NCI-H526 (cell line): Measurements from ENCODE around the gene PML.
"Not testable (repeated sequence)": the region's sequence is repeated elsewhere in the genome, so short reads cannot be mapped to it uniquely, and the experiment has no call there.

Source experiments
- DNase-seq, 2 experiments: peaks; one replicate each; lab custom pipeline; 2025; lab: John Stamatoyannopoulos, UW

PML gene

DNA sequence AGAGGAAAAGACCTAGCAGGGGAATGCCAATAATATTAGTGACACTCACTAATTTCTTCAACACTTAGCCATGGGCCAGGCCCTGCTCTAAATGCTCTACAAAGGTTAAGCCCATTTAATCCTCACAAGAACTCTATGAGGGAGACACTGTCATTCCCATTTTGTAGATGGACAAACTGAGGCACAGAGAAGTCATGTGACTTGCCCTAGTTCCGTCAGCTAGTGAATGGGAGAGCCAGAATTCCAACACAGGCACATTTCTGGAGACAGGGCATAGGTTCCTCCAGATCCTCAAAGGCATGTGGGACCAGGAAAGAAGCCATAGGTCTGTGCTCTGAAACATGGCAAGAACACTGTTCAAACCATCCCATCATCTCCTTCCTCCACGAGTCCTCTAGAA is 36.7 kb upstream of the PML start:
- DNase-seq, result no peak

DNA sequence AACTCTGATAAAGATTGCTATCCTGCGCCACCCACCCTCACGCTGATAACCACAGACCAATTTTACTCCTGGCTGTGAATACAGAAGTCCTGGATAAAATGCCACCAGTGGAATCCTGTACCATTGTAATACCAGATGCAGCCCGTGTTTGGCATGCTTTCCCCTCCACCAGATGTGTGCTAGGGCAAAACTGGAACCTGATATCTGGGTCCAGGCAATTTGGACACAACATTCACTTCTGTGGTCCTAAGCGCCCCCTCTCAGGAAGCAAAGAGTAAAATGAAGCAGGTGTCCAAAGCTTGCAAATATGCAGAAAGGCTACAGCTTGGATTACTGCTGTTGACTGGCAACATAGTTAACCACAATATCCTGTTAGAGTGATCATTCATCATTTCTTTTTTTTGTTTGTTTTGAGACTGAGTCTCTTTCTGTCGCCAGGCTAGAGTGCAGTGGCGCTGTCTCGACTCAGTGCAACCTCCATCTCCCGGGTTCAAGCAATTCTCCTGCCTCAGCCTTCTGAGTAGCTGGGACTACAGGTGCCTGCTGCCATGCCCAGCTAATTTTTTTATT is 35.4 kb upstream of the PML start:
- DNase-seq, result peak in 1 of 2 experiments; percentile 34

GRCh38 chr15:73959801-73960200 is 34.7 kb upstream of the PML start:
- DNase-seq, result no peak

DNA sequence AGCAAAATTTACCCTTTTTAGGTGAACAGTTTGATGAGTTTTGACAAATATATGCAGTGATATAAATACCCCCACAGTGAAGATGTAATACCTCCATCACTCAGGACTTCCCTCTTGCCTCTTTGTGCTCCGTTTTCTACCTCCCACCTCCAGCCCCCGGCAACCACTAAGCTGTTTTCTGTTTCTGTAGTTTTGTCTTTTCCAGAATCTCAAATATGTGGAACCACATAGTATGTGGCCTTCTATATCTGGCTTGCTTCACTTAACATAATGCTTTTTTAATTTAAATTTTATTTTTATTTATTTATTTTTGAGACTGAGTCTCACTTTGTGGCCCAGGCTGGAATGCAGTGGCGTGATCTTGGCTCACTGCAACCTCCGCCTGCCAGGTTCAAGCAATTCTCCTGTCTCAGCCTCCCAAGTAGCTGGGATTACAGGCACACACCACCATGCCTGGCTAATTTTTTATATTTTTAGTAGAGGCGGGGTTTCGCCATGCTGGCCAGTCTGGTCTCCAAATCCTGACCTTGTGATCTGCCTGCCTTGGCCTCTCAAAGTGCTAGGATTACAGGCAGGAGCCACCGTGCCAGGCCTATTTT is 33.9 kb upstream of the PML start:
- DNase-seq, result not testable (repeated sequence)

DNA sequence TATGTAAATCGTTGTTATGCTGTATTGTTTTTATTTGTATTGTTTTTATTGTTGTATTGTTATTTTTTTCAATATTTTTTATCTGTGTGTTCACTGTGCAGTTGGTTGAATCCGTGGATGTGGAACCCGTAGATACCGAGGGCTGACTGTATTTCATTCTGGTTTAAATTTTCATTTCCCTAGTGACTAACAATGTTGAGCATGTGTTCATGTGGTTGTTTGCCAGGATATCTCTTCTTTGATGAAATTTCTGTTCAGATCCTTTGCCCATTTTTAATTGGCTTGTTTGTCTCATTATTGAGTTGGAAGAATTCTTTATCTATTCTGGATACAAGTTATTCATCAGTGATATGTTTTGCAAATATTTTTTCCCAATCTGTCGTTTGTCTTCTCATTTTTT is 32.1 kb upstream of the PML start:
- DNase-seq, result no peak

DNA sequence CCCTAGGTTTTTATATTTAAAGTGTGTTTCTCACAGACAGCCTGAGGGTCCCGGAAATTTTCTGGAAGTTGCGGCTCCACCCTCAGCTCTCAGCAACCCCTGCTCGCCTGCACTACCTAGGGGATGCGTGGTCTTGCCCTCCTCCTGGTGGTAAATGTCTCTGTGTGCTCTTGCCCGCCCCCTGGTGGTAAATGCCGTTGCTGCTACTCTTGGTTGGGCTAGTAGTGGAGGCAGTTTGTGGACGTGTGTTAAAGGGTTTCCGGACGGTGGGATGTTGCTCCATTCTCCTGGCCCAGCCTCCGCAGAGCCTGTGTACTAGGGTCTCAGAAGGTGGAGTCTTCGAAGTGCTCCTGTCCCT is 29.8 kb upstream of the PML start:
- DNase-seq, result peak; percentile 34 to 86

GRCh38 chr15:73965094-73965757 is 29.3 kb upstream of the PML start:
- DNase-seq, result no peak

DNA sequence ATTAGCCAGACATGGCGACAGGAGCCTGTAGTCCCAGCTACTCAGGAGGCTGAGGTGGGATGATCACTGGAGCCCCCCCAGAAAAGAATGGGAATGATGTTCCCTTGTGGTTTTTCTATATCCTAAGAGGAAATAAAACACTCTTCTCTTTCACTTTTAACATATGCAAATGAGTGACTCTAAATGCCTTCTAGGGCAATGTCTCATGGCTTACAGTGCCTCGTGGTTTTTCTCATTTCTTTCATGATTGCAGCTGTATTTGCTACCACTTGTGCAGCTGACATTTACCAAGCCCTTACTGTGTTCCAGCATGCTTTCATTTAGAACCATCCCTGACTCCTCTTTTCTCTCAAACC is 28.8 kb upstream of the PML start:
- peak; percentile 41 to 61 for DNase-seq

DNA sequence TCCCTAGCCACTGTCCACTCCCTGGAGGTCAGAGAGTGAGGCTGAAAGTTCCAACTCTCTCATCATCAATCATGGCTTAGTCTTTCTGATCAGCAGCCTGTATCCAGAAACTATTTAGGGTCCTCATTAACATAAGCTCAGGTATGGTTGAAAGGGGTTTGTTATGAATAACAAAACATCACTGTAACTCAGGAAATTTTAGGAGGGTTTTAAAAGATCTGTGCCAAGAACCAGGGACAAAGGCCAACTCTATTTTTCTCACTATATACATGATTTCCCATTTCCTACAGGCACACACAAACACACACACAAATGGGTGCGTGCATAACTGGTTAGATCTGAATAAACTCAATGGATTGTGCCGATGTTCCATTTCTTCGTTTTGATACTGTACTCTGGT is 26.1 kb upstream of the PML start:
- no peak for DNase-seq

DNA sequence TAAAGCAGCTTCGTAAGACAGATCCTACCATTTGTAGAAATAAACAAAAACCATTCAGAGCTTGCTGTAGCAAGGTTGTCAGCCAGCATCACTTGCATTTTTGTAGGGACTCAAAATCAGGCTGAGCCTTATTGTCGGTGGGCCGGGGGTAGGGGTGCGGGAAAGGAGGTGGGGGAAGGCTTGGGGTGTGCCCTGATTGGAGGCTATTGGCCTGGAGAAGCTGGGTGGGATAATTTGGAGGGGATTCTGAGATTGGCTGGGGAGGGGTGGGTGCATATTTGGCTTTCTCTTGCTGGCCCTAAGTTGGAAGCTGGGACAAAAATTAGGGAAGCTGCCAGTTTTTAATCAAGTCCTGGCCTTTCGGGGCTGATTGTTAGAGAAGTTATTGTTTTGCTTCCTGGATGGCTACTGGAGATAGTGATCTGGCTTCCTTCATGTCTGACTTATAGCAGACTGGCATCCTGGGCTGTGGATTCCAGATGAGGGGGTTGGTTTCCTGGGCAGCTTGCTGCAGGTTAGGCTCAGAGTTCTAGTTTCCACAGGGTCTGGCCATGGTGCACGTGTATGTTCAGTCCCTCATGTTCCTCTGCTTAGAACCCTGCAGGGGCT is 25.3 kb upstream of the PML start:
- DNase-seq, result no peak

- peak; percentile 73 to 94 for DNase-seq
These were observed 21.4 kb upstream of the PML start for GRCh38 chr15:73972984-73973682.

- DNase-seq, result not testable (repeated sequence)
These were observed 20.8 kb upstream of the PML start for GRCh38 chr15:73973683-73974200.

GRCh38 chr15:73975440-73976125 is 18.9 kb upstream of the PML start:
- not testable (repeated sequence) for DNase-seq

DNA sequence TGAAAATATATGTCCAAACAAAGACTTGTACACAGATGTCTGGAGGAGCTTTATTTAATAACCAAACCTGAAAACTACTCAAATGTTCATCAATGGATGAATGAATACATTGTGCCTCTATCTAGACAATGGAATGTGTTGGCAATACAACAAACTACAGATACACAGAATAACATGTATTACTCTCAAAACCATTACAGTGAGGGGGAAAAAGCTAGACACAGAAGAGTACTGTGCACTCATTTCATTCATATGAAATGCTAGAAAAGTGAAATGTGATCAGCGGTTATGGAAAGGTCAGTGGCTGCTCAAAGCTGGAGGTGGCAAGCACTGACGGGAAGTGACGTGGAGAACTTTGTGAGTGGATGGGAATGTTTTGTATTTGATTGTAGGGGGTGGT is 15.6 kb upstream of the PML start:
- DNase-seq, result no peak

GRCh38 chr15:73979636-73980035 is 14.9 kb upstream of the PML start:
- no peak for DNase-seq

- no peak for DNase-seq
These were observed 12.7 kb upstream of the PML start for GRCh38 chr15:73981761-73982221.

GRCh38 chr15:73982222-73982962 is 12.1 kb upstream of the PML start:
- DNase-seq, result no peak

DNA sequence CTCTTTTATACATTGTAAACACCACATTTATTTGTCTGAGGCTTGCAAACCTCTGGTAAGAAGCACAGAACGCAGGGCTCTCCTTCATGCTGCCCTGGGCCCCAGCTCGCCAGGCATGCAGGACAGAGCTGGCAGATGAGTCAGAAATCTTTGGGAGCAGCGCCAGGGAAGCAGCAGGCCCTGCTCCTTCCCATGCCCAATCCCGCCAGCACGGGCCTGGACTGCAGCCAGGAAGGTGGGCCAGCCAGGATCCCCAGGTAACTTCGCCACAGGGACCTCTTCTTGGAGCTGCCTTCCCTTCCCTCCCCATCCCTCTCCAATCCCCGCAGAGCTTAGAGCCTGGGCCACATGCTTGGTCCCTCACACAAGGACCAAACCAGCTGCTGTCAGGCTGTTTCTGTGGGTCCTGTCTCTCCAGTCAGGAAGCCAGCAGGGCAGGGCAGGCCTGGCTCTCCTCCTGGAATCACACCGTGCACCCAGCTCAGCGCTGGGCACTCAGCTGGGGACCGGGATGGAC is 11.2 kb upstream of the PML start:
- DNase-seq, result no peak

DNA sequence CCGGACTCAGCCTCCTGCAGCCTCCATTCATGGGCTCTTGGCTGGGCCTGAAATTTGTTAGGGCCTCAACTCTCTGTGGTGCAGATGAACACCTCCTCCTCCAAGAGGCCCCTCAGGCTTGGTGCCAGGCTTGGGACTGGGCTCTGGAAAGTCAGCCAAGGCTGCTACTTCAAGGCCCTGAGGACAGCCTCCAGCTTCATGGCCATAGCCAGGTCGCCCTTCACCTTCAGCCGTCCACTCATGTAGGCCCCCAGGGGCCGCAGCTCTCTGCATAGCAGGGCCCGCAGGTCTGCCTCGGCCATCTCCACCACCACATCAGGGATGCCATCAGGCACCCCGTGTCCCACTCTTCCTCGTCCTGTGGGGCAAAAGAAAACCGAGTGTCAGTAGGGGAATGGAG is 10.7 kb upstream of the PML start:
- DNase-seq, result no peak

GRCh38 chr15:73984208-73984979 is 10.1 kb upstream of the PML start:
- DNase-seq, result no peak
